ENCODE data around the gene ADGRV1. TPM values are rescaled to one million over a fixed set of nuclear protein-coding genes. Genes with fewer than 3 reads are reported as not detected.

Gene ADGRV1
- total RNA-seq, 1 experiment from 2014 or later, result 64.8 TPM

DNA sequence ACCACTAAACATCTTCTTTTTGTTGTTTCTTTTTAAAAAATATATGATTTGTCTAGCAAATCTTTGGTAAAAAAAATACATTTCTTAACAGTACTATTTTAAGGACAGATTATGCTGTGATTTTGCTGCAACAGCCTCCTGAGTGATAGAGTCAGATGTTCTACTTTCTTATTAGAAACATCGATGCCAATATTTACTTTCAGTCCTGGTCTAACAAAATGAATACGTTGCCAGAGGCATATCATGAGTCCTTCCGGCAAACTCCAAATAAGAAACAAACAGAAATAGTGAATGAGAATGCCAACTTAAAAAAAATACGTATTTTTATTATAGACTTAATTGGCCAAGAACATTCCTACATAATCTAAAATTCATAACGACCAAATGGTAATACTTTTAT is 371.5 kb downstream of the ADGRV1 start:
- Histone ChIP-seq H3K9me3 (ENCODE audit: control insufficient read depth, low read depth, low read length) (no peaks in the 10 kb centered on the region), H3K27ac (ENCODE audit: insufficient read length, low read depth, low read length) (no peak overlapping the region), H2BK20ac (ENCODE audit: low read depth, low read length, poor library complexity, severe bottlenecking) (no peak overlapping the region), H4K5ac (ENCODE audit: insufficient read length, low read depth, low read length) (no peak overlapping the region), H3K18ac (ENCODE audit: insufficient read length, low read depth, low read length) (no peak overlapping the region), H4K91ac (ENCODE audit: insufficient read length, low read depth, low read length) (no peak overlapping the region), H2BK120ac (ENCODE audit: low read depth, low read length, poor library complexity, severe bottlenecking) (no peak overlapping the region), H4K20me1 (ENCODE audit: control insufficient read depth, insufficient read depth, insufficient read length) (no peaks in the 10 kb centered on the region), H2AK5ac (ENCODE audit: insufficient read length, low read length) (no peak overlapping the region), H2BK5ac (ENCODE audit: insufficient read length, low read length) (no peak overlapping the region), H3K79me2 (ENCODE audit: insufficient read depth, low read length) (no peaks in the 10 kb centered on the region), H2AFZ (ENCODE audit: low read length) (no peak overlapping the region), H3K4me1 (ENCODE audit: insufficient read depth, low read length) (no peaks in the 10 kb centered on the region), H3K23ac (ENCODE audit: insufficient read length, low read depth, low read length) (no peak overlapping the region), H3T11ph (ENCODE audit: low read length) (no peak overlapping the region), H3K4ac (ENCODE audit: low read depth, low read length) (no peak overlapping the region), H3K4me2 (ENCODE audit: insufficient read depth, insufficient read length, low read length) (no peak overlapping the region), H3K56ac (ENCODE audit: insufficient read length, low read depth, low read length) (no peak overlapping the region), H3K14ac (ENCODE audit: insufficient read depth, low read length) (no peak overlapping the region), H3K9ac (ENCODE audit: extremely low read depth, insufficient read length, low read length) (no peak overlapping the region), H2BK15ac (ENCODE audit: low read depth, low read length) (no peak overlapping the region), H2BK12ac (ENCODE audit: insufficient read length, low read depth, low read length) (no peak overlapping the region), H3K27me3 (ENCODE audit: insufficient read depth, low read length) (no peaks in the 10 kb centered on the region), H4K8ac (replicated peaks; ENCODE audit: insufficient read length, low read depth, low read length) (no peak overlapping the region), H3K79me1 (ENCODE audit: insufficient read depth, low read depth, low read length, poor library complexity, severe bottlenecking) (no peaks in the 10 kb centered on the region), H3K23me2 (ENCODE audit: insufficient read length, low read depth, low read length, poor library complexity, severe bottlenecking) (no peaks in the 10 kb centered on the region)
- Mint-ChIP-seq H3K27ac (no peak overlapping the region), H3K4me3 (peak overlapping the region; percentile 52 to 94; a peak in 1 of 5 replicates), H3K9me3 (peaks cover 5 to 15% of the 10 kb centered on the region in 2 experiments; a peak in 4 of 5 replicates), H3K36me3 (ENCODE audit: insufficient read depth in 1 of 3, low read depth in 3 of 3) (peaks cover 6 to 19% (median 8%) of the 10 kb centered on the region in 3 experiments), H3K4me1 (peaks cover 21 to 39% of the 10 kb centered on the region in 2 experiments), H3K27me3 (ENCODE audit: low read depth) (no peaks in the 10 kb centered on the region)
- TF ChIP-seq, protein P1, sequence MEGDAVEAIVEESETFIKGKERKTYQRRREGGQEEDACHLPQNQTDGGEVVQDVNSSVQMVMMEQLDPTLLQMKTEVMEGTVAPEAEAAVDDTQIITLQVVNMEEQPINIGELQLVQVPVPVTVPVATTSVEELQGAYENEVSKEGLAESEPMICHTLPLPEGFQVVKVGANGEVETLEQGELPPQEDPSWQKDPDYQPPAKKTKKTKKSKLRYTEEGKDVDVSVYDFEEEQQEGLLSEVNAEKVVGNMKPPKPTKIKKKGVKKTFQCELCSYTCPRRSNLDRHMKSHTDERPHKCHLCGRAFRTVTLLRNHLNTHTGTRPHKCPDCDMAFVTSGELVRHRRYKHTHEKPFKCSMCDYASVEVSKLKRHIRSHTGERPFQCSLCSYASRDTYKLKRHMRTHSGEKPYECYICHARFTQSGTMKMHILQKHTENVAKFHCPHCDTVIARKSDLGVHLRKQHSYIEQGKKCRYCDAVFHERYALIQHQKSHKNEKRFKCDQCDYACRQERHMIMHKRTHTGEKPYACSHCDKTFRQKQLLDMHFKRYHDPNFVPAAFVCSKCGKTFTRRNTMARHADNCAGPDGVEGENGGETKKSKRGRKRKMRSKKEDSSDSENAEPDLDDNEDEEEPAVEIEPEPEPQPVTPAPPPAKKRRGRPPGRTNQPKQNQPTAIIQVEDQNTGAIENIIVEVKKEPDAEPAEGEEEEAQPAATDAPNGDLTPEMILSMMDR (conservative IDR thresholded peaks at IDR 0.05), result no peak
- no CpG with 5 or more reads among the region's 5 CpGs for WGBS (ENCODE audit: extremely low coverage, insufficient read length, low lambda C conversion rate)
- no peak for DNase-seq

Measured in H9 (cell line).